Mesenchymal stem cell (in vitro differentiated cells and primary cell): Measurements from ENCODE around the gene STX1B. TPM values are rescaled to one million over a fixed set of nuclear protein-coding genes. Genes with fewer than 3 reads are reported as not detected.
"Not testable (repeated sequence)": the region's sequence is repeated elsewhere in the genome, so short reads cannot be mapped to it uniquely, and the experiment has no call there.

ENCODE experiments used
- DNase-seq: peaks from one replicate; pipeline ENCODE4 v3.0.0-alpha.2; 2013
- H2AFZ ChIP-seq: one replicate; pipeline ENCODE4 v1.6.1; 2013; ENCODE audit warnings: low read depth, mild to moderate bottlenecking, control low read depth, inconsistent platforms, low read length, moderate library complexity
- H2AK5ac ChIP-seq: 2 replicates; pipeline ENCODE4 v1.6.1; 2013; ENCODE audit warnings: low read length, moderate library complexity, mild to moderate bottlenecking, inconsistent platforms; ENCODE audit not compliant: severe bottlenecking
- H2BK120ac ChIP-seq: one replicate; pipeline ENCODE4 v1.6.1; 2013; ENCODE audit warnings: low read depth, mild to moderate bottlenecking, inconsistent platforms, low read length, moderate library complexity
- H2BK12ac ChIP-seq, 2 experiments: one replicate each; pipeline ENCODE4 v1.6.1; 2013; ENCODE audit warnings: inconsistent platforms in 2 of 2, low read length in 2 of 2, mild to moderate bottlenecking in 2 of 2, moderate library complexity in 2 of 2, control low read depth in 1 of 2
- H2BK15ac ChIP-seq: one replicate; pipeline ENCODE4 v1.6.1; 2013; ENCODE audit warnings: mild to moderate bottlenecking, low read depth, inconsistent platforms; ENCODE audit not compliant: poor library complexity, severe bottlenecking
- H2BK5ac ChIP-seq: 2 replicates; pipeline ENCODE4 v1.6.1; 2013; ENCODE audit warnings: low read depth, mild to moderate bottlenecking, low read length, control low read depth, inconsistent platforms; ENCODE audit not compliant: poor library complexity, severe bottlenecking
- H3K14ac ChIP-seq, 2 experiments: one replicate each; pipeline ENCODE4 v1.6.1; 2013; ENCODE audit warnings: inconsistent platforms in 2 of 2, low read length in 2 of 2, control low read depth in 1 of 2, mild to moderate bottlenecking in 1 of 2, moderate library complexity in 1 of 2
- H3K18ac ChIP-seq, 2 experiments: one replicate each; pipeline ENCODE4 v1.6.1; 2013; ENCODE audit warnings: inconsistent platforms in 2 of 2, low read length in 2 of 2, control low read depth in 1 of 2, low read depth in 1 of 2, mild to moderate bottlenecking in 1 of 2
- H3K23ac ChIP-seq, 2 experiments: one replicate each; pipeline ENCODE4 v1.6.1; 2013; ENCODE audit warnings: inconsistent platforms in 2 of 2, low read length in 2 of 2, mild to moderate bottlenecking in 2 of 2, moderate library complexity in 2 of 2, control low read depth in 1 of 2
- H3K27ac ChIP-seq: 2 replicates; pipeline ENCODE4 v1.5.1; 2013; ENCODE audit warnings: mild to moderate bottlenecking, moderate library complexity, low read length, control low read depth, inconsistent platforms; ENCODE audit not compliant: poor library complexity, severe bottlenecking
- H3K27me3 ChIP-seq, 2 experiments: 2 replicates each; pipeline versions ENCODE4 v1.6.1 to v1.7.0; 2013; ENCODE audit warnings: low read length in 2 of 2, mild to moderate bottlenecking in 2 of 2, moderate library complexity in 2 of 2, control low read depth in 1 of 2, inconsistent platforms in 1 of 2; ENCODE audit not compliant: control insufficient read depth in 1 of 2, insufficient read depth in 1 of 2
- H3K36me3 ChIP-seq, 2 experiments: 2 replicates each; pipeline versions ENCODE4 v1.6.1 to v1.7.0; 2013; ENCODE audit warnings: low read length in 2 of 2, control low read depth in 1 of 2, inconsistent platforms in 1 of 2, low read depth in 1 of 2, mild to moderate bottlenecking in 1 of 2; ENCODE audit not compliant: insufficient read depth in 2 of 2, control insufficient read depth in 1 of 2
- H3K4ac ChIP-seq, 2 experiments: one replicate each; pipeline ENCODE4 v1.6.1; 2013; ENCODE audit warnings: inconsistent platforms in 2 of 2, low read length in 2 of 2, mild to moderate bottlenecking in 2 of 2, moderate library complexity in 2 of 2, control low read depth in 1 of 2, low read depth in 1 of 2
- H3K4me1 ChIP-seq: 2 replicates; pipeline ENCODE4 v1.6.1; 2013; ENCODE audit warnings: low read depth, low read length, control low read depth; ENCODE audit not compliant: control insufficient read depth, insufficient read depth
- H3K4me2 ChIP-seq: 2 replicates; pipeline ENCODE4 v1.6.1; 2013; ENCODE audit warnings: low read length, mild to moderate bottlenecking, inconsistent platforms; ENCODE audit not compliant: poor library complexity, severe bottlenecking
- H3K4me3 ChIP-seq, 2 experiments: 2 replicates each; pipeline versions ENCODE4 v1.5.1 to v1.7.0; 2013; ENCODE audit warnings: low read length in 2 of 2, mild to moderate bottlenecking in 2 of 2, control low read depth in 1 of 2, low read depth in 1 of 2; ENCODE audit not compliant: insufficient read depth in 1 of 2
- H3K79me1 ChIP-seq: replicated peaks from 2 replicates; pipeline ENCODE4 v1.6.1; 2013; ENCODE audit warnings: mild to moderate bottlenecking, control low read depth, low read length, inconsistent platforms; ENCODE audit not compliant: poor library complexity, severe bottlenecking
- H3K9ac ChIP-seq: 2 replicates; pipeline ENCODE4 v1.7.0; 2013; ENCODE audit warnings: mild to moderate bottlenecking, low read length, moderate library complexity
- H3K9me3 ChIP-seq: 2 replicates; pipeline ENCODE4 v1.7.0; 2013; ENCODE audit warnings: mild to moderate bottlenecking, low read length; ENCODE audit not compliant: control insufficient read depth
- H4K8ac ChIP-seq: one replicate; pipeline ENCODE4 v1.6.1; 2013; ENCODE audit warnings: inconsistent platforms, mild to moderate bottlenecking, low read length, moderate library complexity
- H4K91ac ChIP-seq: one replicate; pipeline ENCODE4 v1.6.1; 2013; ENCODE audit warnings: mild to moderate bottlenecking, low read length, inconsistent platforms
- WGBS: methylation state at CpG from one replicate; pipeline ENCODE4 v1.1.7; 2013; ENCODE audit warnings: mixed read lengths; 5-methylcytosine and 5-hydroxymethylcytosine counted together
- small RNA-seq: library from polyadenylated mRNA; stranded (forward); fragments of <200 nt; extraction: miRNeasy Mini kit (QIAGEN cat#:217004); gene quantifications from one replicate; pipeline ENCODE3, GENCODE V24; 2013; ENCODE audit warnings: low read depth

STX1B gene

GRCh38 chr16:30942426-30942806, 68.0 kb downstream of the STX1B start:
- peak overlapping the region; percentile 70 for H4K91ac ChIP-seq
- no peak for DNase-seq
- peaks cover 42 to 49% of the 10 kb centered on the region in 2 experiments for H3K36me3 ChIP-seq
- no peak overlapping the region for H2BK15ac ChIP-seq
- peak overlapping the region; percentile 16 for H2AK5ac ChIP-seq
- no peak overlapping the region for H3K14ac ChIP-seq
- no peak overlapping the region for H3K23ac ChIP-seq
- H3K4me3 ChIP-seq, result no peak overlapping the region
- peak overlapping the region; percentile 25 to 37 for H2BK12ac ChIP-seq
- H3K4me1 ChIP-seq, result peaks cover 18% of the 10 kb centered on the region
- H2BK120ac ChIP-seq, result no peak overlapping the region
- no peak overlapping the region for H3K27ac ChIP-seq
- no peak overlapping the region for H3K4me2 ChIP-seq
- WGBS, result 94% methylated on average over 4 of the region's 4 CpGs
- H3K27me3 ChIP-seq, result no peaks in the 10 kb centered on the region
- H3K79me1 ChIP-seq, result peaks cover 31% of the 10 kb centered on the region
- no peak overlapping the region for H2BK5ac ChIP-seq
- no peak overlapping the region for H3K9ac ChIP-seq
- H2AFZ ChIP-seq, result no peak overlapping the region
- no peak overlapping the region for H3K18ac ChIP-seq
- H3K4ac ChIP-seq, result no peak overlapping the region
- H3K9me3 ChIP-seq, result no peaks in the 10 kb centered on the region
- H4K8ac ChIP-seq, result peak overlapping the region; percentile 75

GRCh38 chr16:30941600-30942425, 68.6 kb downstream of the STX1B start:
- peak overlapping the region; percentile 69 for H2AK5ac ChIP-seq
- H3K4me2 ChIP-seq, result peak overlapping the region; percentile 2
- H3K23ac ChIP-seq, result no peak overlapping the region
- peaks cover 42 to 49% of the 10 kb centered on the region in 2 experiments for H3K36me3 ChIP-seq
- H2BK120ac ChIP-seq, result no peak overlapping the region
- peak overlapping the region; percentile 75 for H4K8ac ChIP-seq
- H3K4me1 ChIP-seq, result peaks cover 17% of the 10 kb centered on the region
- DNase-seq, result peak; percentile 79
- H2AFZ ChIP-seq, result no peak overlapping the region
- H3K18ac ChIP-seq, result peak overlapping the region; percentile 18 to 66
- H3K9me3 ChIP-seq, result no peaks in the 10 kb centered on the region
- H3K79me1 ChIP-seq, result peaks cover 35% of the 10 kb centered on the region
- no peaks in the 10 kb centered on the region for H3K27me3 ChIP-seq
- no peak overlapping the region for H2BK5ac ChIP-seq
- H3K4me3 ChIP-seq, result no peak overlapping the region
- H4K91ac ChIP-seq, result peak overlapping the region; percentile 70
- peak overlapping the region; percentile 82 for H3K9ac ChIP-seq
- H2BK12ac ChIP-seq, result peak overlapping the region; percentile 25 to 37
- WGBS, result 30% methylated on average over 12 of the region's 15 CpGs
- peak overlapping the region; percentile 84 for H2BK15ac ChIP-seq
- peak overlapping the region; percentile 21 to 59 for H3K4ac ChIP-seq
- peak overlapping the region; percentile 37 for H3K27ac ChIP-seq
- no peak overlapping the region for H3K14ac ChIP-seq

- peak overlapping the region; percentile 88 for H3K27ac ChIP-seq
These were observed 70.9 kb downstream of the STX1B start for GRCh38 chr16:30939571-30939970.

More at GRCh38 chr16:30939571-30939970, 70.9 kb downstream of the STX1B start:
- Histone ChIP-seq H3K4me1 (peaks cover 18% of the 10 kb centered on the region), H3K79me1 (peaks cover 41% of the 10 kb centered on the region), H3K36me3 (peaks cover 45 to 57% of the 10 kb centered on the region in 2 experiments)
- H3K4ac ChIP-seq, H2AFZ ChIP-seq, H2BK120ac ChIP-seq, H3K9ac ChIP-seq, H3K23ac ChIP-seq, H3K9me3 ChIP-seq, H2BK5ac ChIP-seq, H2BK12ac ChIP-seq, H3K14ac ChIP-seq, H3K27me3 ChIP-seq, H4K91ac ChIP-seq, H2AK5ac ChIP-seq, H4K8ac ChIP-seq, H2BK15ac ChIP-seq, H3K4me2 ChIP-seq, H3K18ac ChIP-seq, H3K4me3 ChIP-seq: not testable (repeated sequence)
- DNase-seq, result peak; percentile 67
- WGBS, result 69% methylated on average over 8 of the region's 8 CpGs

Small RNAs within 50 kb of the gene (small RNA-seq; reads per million reads assigned to genes)
- gene AC135048.1, result not detected
